ENCODE results near the gene TPRG1L.

DNA sequence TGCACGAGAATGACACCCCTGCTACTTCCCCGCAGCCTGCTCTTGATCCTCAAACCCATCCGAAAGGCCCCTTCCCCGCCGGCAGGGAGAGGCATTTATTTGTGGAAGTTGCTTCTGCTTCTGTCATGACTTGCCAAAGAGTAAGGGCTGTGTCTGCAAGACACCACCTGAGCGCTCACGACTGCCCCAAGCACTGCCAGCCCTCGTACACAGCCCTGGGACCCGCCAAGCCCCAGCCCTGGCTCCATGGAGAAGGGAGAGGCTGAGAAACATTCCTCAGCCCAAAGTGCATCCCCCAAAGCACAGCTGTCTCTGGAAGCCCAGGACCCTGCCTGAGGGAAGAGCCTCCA lies 6.3 kb upstream of the TPRG1L start:
- TF ChIP-seq, protein P1, sequence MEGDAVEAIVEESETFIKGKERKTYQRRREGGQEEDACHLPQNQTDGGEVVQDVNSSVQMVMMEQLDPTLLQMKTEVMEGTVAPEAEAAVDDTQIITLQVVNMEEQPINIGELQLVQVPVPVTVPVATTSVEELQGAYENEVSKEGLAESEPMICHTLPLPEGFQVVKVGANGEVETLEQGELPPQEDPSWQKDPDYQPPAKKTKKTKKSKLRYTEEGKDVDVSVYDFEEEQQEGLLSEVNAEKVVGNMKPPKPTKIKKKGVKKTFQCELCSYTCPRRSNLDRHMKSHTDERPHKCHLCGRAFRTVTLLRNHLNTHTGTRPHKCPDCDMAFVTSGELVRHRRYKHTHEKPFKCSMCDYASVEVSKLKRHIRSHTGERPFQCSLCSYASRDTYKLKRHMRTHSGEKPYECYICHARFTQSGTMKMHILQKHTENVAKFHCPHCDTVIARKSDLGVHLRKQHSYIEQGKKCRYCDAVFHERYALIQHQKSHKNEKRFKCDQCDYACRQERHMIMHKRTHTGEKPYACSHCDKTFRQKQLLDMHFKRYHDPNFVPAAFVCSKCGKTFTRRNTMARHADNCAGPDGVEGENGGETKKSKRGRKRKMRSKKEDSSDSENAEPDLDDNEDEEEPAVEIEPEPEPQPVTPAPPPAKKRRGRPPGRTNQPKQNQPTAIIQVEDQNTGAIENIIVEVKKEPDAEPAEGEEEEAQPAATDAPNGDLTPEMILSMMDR (IDR thresholded peaks at IDR 0.05; ENCODE audit: borderline replicate concordance, extremely low read depth, low read length, poor library complexity, severe bottlenecking): no peak
- no peak for TF ChIP-seq EZH2 (IDR thresholded peaks at IDR 0.05; ENCODE audit: borderline replicate concordance, low read depth, low read length, severe bottlenecking)

Data from DND-41 (cell line).